HG03354 (cell line): ENCODE results near the gene CACNA2D4.
"Not testable (repeated sequence)": the region's sequence is repeated elsewhere in the genome, so short reads cannot be mapped to it uniquely, and the experiment has no call there.

Experiments used
- ATAC-seq: cut with Tn5 transposase; IDR thresholded peaks from one replicate; pipeline ENCODE4 v1.9.1; 2021; ENCODE audit warnings: mild to moderate bottlenecking; ENCODE audit not compliant: unreplicated experiment, poor library complexity, severe bottlenecking

CACNA2D4 gene

GRCh38 chr12:1827826-1828805 lies 90.3 kb downstream of the CACNA2D4 start:
- no peak for ATAC-seq

DNA sequence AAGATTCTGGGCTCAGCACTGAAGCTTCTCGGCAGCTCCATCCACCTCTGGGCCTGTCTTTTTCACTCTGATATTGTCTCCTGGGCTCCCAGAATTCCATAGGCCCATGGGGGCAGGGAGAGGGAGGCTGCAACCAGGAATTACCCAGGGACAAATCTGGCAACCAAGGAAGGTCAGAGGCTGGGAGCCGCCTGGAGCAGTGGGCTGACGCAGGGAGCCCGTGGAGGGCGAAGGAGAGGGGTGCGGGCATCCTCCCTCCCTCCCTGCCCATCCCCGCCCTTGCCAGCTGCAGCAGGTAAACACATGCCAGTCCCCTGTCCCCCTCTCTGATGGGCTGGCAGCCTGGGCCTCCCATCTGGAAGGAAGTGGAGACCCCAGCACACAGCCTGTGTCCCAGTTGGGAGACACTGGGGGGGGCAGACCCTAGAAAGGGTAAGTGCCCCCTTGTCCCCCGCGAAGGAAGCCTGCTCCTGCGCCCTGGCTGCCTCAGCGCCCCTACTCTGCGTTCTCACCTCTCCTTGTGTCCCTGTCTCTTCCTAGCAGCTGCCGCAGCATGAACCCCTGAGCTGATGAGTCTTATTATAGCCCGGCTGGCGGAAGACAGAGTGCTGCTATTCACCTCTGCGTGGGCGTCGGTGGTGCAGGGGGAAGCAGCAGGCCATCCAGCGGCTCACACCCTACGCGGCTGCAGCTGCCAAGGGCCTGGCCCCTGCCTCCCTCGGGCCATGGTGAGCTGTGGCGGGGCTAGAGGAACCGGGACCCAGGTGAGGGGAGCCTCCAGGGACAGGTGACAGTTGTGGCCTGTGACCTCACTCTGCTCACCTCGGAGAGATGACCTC lies 91.4 kb downstream of the CACNA2D4 start:
- ATAC-seq, result no peak

DNA sequence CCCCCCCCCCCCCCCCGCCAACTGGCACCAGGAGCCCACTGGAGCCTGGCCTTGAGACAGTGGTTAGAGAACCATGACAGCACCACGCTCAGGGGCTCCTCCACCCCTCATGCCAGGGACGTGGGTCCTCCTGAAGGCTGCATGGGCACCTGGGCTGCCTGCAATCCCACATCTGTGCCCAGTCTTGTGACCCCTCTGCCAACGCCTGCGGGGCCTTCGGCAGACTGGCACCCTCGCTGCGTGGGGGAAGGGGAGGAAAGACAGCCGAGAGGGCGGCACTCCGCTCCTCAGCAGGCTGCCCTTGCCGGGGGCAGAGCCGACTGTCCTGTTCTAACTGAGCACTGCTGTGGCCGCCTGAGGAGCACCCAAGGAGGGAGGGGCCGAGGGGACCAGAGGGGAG lies 92.1 kb downstream of the CACNA2D4 start:
- ATAC-seq, result no peak

GRCh38 chr12:1825382-1826102 lies 92.9 kb downstream of the CACNA2D4 start:
- no peak for ATAC-seq

- ATAC-seq, result no peak
Measured at GRCh38 chr12:1823237-1823636, 95.2 kb downstream of the CACNA2D4 start.

GRCh38 chr12:1822699-1823098 lies 95.8 kb downstream of the CACNA2D4 start:
- ATAC-seq, result no peak

GRCh38 chr12:1821805-1822204 lies 96.6 kb downstream of the CACNA2D4 start:
- no peak for ATAC-seq

GRCh38 chr12:1820896-1821291 lies 97.6 kb downstream of the CACNA2D4 start:
- ATAC-seq, result no peak

- no peak for ATAC-seq
Measured at GRCh38 chr12:1820191-1820895, 98.1 kb downstream of the CACNA2D4 start, which contains the start of gene LRTM2. LRTM2 (plus strand) TSS chr12:1820565; CDS start chr12:1828149, 7,584 bp downstream.

- no peak for ATAC-seq
Measured at GRCh38 chr12:1819571-1819970, 98.9 kb downstream of the CACNA2D4 start.

DNA sequence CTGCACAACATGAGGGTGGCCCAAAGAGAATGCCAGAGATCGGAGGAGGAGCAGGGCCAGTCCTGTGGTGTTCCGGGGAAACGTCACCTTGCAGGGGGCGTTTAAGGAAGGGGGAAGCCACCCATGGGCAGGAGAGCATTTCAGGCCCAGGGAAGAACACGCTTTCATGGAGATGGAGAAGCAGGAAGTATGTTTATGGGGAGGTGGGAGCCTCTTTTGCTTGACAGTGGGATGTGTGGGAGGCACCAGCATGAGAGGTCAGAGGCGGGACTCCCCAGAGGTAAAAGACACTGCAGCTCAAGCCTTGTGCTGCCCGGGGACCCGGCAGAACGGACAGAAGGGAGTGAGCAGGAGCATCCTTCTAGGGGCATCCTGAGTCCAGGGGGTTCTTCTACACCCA lies 99.4 kb downstream of the CACNA2D4 start:
- no peak for ATAC-seq

GRCh38 chr12:1817928-1818327 lies 100.5 kb downstream of the CACNA2D4 start:
- ATAC-seq, result not testable (repeated sequence)

DNA sequence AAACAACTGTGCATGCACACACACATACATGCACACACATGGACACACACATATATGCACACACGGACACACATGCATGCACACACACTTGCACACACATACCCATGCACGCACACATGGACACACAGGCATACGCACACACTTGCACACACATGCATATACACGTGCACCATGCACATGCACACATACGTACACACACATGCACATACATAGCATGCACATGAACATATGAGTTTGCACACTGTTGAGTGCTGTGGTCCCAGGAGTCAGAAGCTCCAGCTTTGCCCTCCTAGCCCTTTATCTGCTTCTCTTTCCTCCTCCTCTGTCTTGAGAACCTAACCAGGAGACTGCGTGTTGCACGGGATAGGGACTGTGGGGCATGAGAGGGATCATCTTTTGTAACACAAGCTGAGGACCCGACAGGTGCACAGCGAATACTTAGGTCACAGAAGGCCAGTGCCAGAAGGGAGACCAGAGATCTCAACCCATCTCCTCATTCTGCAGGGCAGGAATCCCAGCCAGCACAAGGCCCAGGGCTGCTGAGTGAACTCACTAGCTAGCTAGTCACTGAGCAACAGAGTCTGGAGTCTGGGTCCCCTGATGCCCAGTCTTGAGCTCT lies 101.6 kb downstream of the CACNA2D4 start:
- ATAC-seq, result no peak

DNA sequence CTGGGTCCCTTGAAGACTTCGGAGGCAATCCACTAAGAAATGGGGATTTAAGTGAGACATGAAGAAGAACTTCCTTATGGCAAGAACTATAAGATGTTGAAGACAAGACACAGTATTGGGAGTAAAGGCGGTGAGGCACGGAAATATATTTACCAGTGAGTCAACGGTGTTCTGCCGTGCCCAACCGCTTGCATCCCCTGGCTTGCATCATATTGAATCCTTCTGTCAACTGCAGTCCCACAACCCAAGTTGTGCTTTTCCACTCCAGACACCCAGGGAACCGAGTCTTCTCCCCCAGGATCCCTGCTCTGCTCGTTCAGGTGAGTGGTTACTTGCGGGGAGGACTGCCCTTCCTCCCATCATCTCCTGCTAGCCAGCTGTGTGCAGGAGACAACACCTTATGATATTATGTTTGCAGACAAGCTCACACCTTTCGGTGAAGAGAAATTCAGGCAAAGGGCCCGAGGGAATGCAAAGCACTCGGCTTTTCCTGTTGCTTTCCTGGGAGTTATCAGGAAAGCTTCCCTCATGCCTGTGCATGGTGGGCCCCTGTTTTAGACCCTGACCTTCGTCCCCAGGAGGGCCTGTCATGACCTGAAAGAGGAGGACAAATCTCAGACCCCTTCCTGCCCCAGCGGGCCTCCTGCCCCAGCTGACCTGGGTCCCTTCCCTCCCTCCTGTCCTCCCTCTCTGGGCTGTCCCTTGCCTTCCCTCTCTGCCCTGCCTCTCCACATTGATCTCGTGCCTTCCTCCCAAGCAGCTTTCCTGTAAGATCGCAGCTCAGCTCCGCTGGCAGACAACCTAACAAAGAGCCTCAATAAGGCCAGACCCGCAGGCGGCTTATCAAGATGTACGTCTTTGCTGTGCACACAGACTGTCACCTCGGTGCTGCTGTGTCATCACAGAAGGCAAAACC lies 102.4 kb downstream of the CACNA2D4 start:
- no peak for ATAC-seq

DNA sequence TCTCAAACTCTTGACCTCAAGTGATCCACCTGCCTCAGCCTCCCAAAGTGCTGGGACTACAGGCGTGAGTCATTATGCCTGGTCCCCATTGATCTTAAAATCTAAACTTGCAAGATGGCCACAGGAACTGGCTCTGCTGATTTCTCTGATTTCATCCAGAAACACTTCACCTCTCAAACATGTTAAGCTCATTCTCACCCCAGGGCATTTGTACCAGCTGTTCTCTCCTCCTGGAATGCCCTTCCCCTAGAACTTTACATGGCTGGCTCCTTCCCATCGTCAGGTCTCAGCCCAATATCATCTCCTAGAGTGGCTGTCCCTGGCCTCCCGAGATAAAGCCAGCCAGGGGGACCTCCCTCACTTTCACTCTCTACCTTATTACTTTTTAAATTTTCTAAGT lies 103.3 kb downstream of the CACNA2D4 start:
- no peak for ATAC-seq

DNA sequence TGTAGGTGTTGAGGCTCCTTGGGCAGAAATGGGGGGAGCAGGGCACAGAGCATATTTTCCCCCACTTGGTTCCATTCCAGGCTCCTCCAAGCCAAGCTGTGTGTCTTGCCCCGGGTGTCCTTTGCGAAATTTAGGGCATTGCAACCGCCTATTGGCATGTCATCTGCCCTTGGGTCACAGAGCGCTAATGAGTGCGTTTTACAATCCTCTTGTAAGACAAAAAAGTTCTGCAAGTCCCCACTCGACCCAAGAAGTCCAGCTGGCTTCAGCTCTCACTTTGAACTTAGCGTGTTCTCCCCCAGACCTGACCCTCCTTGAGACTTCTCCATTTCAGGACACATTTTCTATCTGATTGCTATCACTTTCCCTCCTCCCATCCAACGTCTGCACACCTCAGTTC lies 104.2 kb downstream of the CACNA2D4 start:
- ATAC-seq, result no peak

- no peak for ATAC-seq
Measured at GRCh38 chr12:1812650-1813302, 105.7 kb downstream of the CACNA2D4 start.

DNA sequence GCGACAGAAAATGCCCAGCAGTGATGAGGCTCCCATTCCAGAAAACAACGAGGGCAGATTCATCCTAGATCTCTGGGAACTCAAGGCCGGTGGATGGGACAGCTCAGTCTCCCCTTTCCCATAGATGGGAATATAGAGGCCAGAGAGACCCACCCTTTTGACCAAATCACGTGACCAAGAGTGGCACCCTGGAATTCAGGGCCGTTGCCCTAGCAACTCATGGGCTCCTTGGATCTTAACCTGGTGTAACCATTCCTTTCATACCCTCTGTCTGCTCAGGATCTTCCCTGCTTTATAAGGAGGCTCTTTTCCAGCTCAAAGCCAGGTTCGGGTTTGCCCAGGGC lies 106.5 kb downstream of the CACNA2D4 start:
- no peak for ATAC-seq
